CD4-positive, alpha-beta T cell treated with Interleukin-6 for 4 hours (primary cell): ENCODE results near the gene PAF1.

Experiments
- DNase-seq: peaks from one replicate; pipeline ENCODE4 v3.0.0-alpha.2; 2020; ENCODE audit warnings: mixed read lengths

PAF1 gene

DNA sequence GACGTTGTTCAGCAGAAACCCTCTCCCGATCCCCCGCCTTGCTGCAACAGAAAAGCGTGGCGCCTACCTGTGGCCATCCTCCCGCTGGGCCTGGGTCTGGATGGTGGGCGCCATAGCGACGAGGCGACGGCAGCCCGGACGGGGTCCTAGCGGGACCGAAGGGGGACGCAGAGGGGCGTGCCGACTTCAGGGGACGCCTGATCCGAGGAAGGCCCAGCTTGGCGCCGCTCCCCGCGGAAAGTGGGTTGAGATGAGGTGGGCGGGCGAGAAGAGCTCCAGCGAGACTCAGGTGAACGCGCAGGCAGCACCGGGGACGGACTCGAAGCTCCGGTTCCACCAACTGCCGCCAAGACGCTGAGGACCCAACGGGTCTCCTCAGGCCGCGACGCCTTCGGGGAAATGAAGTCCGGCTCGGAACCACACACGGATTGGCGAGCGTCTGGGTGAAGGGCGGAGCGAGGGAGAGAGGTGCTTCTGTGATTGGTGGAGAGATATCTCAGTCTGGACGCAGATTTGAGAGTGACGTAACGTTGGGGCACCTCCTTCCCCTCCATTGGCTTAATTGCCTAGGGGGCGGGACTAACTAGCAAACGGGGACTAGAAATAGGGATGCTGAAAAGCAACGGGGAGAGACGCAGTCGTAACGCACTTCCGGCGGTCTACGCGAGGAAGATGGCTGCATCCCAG, at the start of gene PAF1, which contains the start of gene MED29:
Gene PAF1, minus strand, starts transcription at position 356 of the 687 bp plus-strand sequence. Its CDS starts 242 bp downstream, at position 114.
Gene MED29, plus strand, starts transcription at position 628 of the 687 bp plus-strand sequence. Its CDS starts 45 bp downstream, at position 673.
- peak; percentile 97 for DNase-seq

GRCh38 chr19:39438270-39438934, 47.5 kb upstream of the PAF1 start:
- no peak for DNase-seq

DNA sequence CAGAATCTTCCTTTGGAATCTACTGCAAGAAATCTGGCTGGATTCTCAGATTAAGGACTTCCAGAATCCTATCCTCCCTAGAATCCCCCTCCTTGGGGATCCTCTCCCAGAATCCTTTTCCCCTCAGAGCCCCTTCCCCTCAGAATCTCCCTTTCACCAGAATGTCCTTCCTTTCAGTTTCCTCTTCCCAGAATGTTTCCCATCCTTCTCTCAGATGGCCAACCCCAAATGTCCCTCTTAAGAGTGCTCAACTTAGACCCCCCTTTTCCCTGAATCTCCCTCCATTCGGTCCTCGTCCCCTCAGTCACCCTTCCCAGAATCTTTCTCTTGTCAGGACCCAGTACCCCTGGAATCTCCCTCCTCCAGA, 45.4 kb upstream of the PAF1 start:
- DNase-seq: no peak

GRCh38 chr19:39435499-39436349, 44.8 kb upstream of the PAF1 start, which contains the start of gene RPS16:
Gene RPS16 (minus strand): TSS chr19:39435949. CDS start chr19:39435895, 54 bp downstream.
- DNase-seq: peak; percentile 99

GRCh38 chr19:39434123-39435076, 43.5 kb upstream of the PAF1 start:
- no peak for DNase-seq

DNA sequence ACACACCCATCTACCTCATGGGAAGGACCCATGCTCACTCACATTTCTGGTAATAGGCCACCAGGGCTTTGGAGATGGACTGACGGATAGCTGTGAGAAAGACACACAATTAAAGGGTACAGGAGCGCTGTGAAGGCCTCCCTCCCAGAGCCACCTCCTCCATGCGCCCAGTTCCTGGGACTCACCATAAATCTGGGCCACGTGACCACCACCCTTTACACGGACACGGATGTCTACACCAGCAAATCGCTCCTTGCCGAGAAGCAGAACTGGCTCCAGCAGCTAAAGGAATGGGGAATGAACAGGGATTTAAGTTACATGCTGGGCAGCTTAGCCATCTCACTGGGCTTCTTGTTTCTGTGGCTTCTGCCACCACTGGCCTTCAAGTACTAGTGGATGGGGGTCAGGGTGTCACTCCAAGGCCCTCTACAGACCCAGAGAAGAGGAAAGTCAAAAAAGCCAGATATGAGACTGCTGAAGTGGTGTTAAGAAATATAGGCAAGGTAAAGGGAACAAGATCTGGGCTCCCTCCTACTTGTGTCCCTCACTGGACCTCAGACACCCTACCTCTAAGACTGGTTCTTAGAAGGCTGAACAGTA, 42.7 kb upstream of the PAF1 start:
- DNase-seq: no peak

- no peak for DNase-seq
These were observed 41.7 kb upstream of the PAF1 start for GRCh38 chr19:39432677-39433025.

DNA sequence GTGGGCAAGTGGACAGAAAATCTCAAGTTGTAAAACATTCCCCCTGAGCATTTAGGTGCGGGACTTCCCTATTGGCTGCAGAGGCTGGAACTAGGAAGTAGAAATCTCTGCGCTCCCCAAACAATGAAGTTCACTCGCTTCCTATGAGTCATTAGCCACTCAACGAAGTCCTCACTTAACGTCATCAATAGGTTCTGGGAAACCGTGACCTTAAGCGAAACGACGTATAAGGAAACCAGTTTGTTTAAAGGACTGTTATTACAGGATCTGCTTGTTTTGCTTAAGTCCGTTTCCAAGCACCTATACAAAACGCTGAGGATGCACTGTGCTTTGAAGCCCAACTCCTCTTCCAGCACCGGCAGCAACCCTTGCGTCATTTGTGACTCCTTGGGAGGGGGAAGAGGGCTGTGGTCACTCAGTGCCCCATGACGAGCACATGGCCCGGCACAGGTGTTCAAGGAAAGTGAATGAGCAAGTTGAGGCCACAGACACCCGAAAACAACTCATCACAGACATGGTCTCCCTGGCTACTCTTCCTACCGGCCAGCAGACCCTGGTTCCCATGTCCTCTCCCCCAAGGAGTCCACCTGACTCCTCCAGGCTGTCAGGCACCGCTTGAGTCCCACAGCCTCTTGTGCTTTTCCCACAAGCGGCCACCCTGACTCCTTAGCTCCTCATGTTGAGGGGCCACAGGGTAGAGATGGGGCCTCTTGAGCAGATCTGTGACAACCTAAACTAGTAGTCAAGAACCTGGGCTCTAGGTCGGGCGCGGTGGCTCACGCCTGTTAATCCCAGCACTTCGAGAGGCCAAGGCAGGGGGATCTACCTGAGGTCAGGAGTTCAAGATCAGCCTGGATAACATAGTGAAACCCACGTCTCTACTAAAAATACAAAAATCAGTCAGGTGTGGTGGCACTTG, 40.0 kb upstream of the PAF1 start:
- DNase-seq: peak; percentile 55

- DNase-seq: no peak
These were observed 37.6 kb upstream of the PAF1 start for GRCh38 chr19:39428283-39429112.

DNA sequence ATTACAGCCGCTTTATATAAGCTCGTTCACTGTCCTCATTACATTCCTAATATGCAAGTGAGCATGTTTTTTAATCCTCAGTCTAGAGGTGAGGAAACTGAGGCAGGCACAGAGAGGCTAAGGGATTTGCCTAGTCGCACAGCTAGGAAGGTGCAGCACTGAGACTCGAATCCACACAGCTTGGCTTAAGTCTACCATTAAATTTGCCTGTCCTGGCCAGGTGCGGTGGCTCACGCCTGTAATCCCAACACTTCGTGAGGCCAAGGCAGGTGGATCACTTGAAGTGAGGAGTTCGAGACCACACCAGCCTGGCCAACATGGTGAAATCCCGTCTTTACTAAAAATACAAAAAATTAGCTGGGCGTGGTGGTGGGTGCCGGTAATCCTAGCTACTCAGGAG, 36.8 kb upstream of the PAF1 start:
- DNase-seq: no peak

DNA sequence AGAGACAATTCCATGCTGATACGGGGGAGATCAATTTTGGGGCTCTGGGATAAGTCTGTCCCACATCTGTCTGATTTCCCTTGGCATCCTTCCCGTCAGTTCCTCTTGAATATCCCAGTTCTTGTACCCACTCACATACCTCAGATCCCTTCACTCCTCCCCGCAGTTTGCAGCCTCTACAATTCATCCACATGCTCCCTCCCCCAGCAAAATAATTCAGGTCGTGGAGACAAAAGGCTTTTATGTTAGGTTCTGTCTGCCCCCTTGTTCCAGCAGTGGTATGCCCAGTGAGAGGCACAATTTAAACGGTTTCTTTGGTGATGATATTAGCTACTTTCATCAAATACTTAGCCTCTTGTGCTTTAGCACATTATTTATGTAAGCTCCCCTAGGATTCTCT, 35.3 kb upstream of the PAF1 start:
- no peak for DNase-seq

GRCh38 chr19:39425744-39426143, 34.8 kb upstream of the PAF1 start:
- DNase-seq: no peak

GRCh38 chr19:39424934-39425333, 34.0 kb upstream of the PAF1 start:
- DNase-seq: no peak

DNA sequence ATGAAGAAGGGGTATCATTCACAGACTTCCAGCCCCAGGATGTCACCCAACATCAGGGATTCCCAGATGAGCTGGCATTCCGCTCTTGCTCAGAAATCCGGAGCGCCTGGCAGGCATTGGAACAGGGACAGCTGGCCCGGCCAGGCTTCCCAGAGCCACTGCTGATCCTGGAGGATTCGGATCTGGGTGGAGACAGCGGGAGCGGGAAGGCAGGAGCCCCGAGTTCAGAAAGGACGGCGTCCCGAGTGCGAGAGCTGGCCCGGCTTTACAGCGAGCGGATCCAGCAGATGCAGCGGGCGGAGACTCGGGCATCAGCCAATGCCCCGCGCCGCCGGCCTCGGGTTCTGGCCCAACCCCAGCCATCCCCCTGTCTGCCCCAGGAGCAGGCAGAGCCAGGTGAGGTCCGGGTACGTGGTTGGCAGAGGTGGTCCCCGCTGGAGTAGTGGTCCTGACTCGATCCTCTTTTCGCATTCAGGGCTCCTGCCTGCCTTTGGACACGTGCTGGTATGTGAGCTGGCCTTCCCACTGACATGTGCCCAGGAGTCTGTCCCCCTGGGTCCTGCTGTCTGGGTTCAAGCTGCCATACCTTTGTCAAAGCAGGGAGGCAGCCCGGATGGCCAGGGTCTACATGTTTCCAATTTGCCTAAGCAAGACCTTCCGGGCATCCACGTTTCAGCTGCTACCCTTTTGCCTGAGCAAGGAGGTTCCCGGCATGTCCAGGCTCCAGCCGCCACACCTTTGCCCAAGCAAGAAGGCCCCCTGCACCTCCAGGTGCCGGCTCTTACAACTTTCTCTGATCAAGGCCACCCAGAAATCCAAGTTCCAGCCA, 32.6 kb upstream of the PAF1 start:
- DNase-seq: no peak

GRCh38 chr19:39422020-39422419, 31.1 kb upstream of the PAF1 start:
- no peak for DNase-seq

DNA sequence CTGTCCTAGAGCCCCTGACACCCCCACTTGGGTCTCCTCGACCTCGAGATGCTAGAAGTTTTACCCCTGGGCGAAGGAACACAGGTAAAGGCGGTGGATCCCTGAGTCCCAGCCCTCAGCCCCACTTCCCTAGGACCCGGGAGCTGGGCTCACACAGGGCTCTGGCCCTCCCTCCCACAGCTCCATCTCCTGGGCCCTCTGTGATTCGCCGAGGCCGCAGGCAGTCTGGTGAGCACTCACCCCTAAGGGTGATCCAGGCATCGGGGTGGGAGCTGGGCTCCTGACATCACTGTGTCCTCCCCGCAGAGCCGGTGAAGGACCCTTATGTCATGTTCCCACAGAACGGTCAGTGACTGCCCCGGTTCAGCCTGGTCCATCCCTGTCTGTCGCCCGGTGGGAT, 29.9 kb upstream of the PAF1 start:
- DNase-seq: no peak

DNA sequence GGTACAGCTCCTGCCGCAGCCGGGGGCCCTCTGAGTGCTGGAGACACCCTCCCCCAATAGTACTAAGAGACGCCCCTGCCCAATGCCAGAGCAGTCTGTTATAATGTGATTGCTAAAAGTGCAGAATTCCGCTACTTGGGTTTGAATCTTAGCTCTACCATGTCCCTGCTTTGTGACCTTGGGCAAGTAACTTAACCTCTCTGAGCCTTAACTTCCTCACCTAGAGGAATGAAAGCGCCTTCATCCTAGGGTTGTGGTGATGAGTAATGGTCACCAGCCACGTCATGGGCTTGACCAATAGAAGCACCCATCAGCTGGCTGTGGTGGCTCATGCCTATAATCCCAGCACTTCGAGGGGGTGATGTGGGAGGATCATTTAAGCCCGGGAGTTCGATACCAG, 28.1 kb upstream of the PAF1 start:
- DNase-seq: no peak

GRCh38 chr19:39417463-39418181, 26.7 kb upstream of the PAF1 start:
- no peak for DNase-seq
